ENCODE measurements around the gene MCRIP2. TPM values are rescaled to one million over a fixed set of nuclear protein-coding genes. Genes with fewer than 3 reads are reported as not detected.

MCRIP2 gene
- total RNA-seq: 10 to 100 TPM; 16.3 to 45.5 TPM
- polyA plus RNA-seq: 10 to 100 TPM; 77.4 to 97.3 TPM

GRCh38 chr16:641326-642188 lies at the start of gene MCRIP2:
MCRIP2 (plus strand) TSS chr16:641828; CDS start chr16:641992, 164 bp downstream.
- H3K27ac ChIP-seq (ENCODE audit: low read depth in 1 of 2, low read length in 2 of 2): peak within 1 kb of the TSS; percentile 65 to 89

GRCh38 chr16:591892-592517 lies 49.6 kb upstream of the MCRIP2 start:
- no peaks in the 10 kb centered on the region for H3K27me3 ChIP-seq (ENCODE audit: control insufficient read depth in 4 of 4, insufficient read depth in 4 of 4, low read length in 3 of 4)
- no peaks in the 10 kb centered on the region for H3K9me3 ChIP-seq (ENCODE audit: control insufficient read depth in 4 of 4, low read length in 3 of 4)
- H3K27ac ChIP-seq (ENCODE audit: low read depth in 1 of 2, low read length in 2 of 2): peak overlapping the region; percentile 81 to 88
- H3K9ac ChIP-seq (ENCODE audit: low read depth in 1 of 2, low read length in 2 of 2): no peak overlapping the region
- no peaks in the 10 kb centered on the region for H3K36me3 ChIP-seq (ENCODE audit: control insufficient read depth in 4 of 4, insufficient read depth in 3 of 4, low read depth in 1 of 4, low read length in 3 of 4)
- no peak overlapping the region for H3K4me3 ChIP-seq (ENCODE audit: low read depth in 1 of 3, low read length in 3 of 3)
- TF ChIP-seq ZBTB33 (IDR thresholded peaks at IDR 0.05) (no peak), HNF4G (IDR thresholded peaks at IDR 0.05) (no peak), NR2F2 (IDR thresholded peaks at IDR 0.05) (no peak), RXRA (IDR thresholded peaks at IDR 0.05) (no peak), FOXA1 (IDR thresholded peaks at IDR 0.05) (no peak), MAX (IDR thresholded peaks at IDR 0.05) (no peak), JUND (IDR thresholded peaks at IDR 0.05) (no peak)
- WGBS: 83% methylated on average over 15 of the region's 15 CpGs
- DNase-seq (ENCODE audit: low spot score): no peak
- H3K4me1 ChIP-seq (ENCODE audit: control insufficient read depth in 4 of 4, insufficient read depth in 4 of 4, low read length in 3 of 4): peaks cover 25 to 78% (median 66%) of the 10 kb centered on the region in 4 donors

More at GRCh38 chr16:641326-642188, at the start of gene MCRIP2:
- peak; percentile 85 for DNase-seq (ENCODE audit: low spot score)
- peaks cover 0 to 1% (median 0%) of the 10 kb centered on the region in 4 donors for H3K36me3 ChIP-seq (ENCODE audit: control insufficient read depth in 4 of 4, insufficient read depth in 3 of 4, low read depth in 1 of 4, low read length in 3 of 4)
- H3K4me1 ChIP-seq (ENCODE audit: control insufficient read depth in 4 of 4, insufficient read depth in 4 of 4, low read length in 3 of 4): peaks cover 27 to 65% (median 41%) of the 10 kb centered on the region in 4 donors
- H3K27me3 ChIP-seq (ENCODE audit: control insufficient read depth in 4 of 4, insufficient read depth in 4 of 4, low read length in 3 of 4): no peaks in the 10 kb centered on the region
- WGBS: 1% methylated on average over 81 of the region's 81 CpGs
- peak within 1 kb of the TSS in 1 of 2 donors; percentile 90 for H3K9ac ChIP-seq (ENCODE audit: low read depth in 1 of 2, low read length in 2 of 2)
- peak within 1 kb of the TSS; percentile 66 to 95 (median 73) for H3K4me3 ChIP-seq (ENCODE audit: low read depth in 1 of 3, low read length in 3 of 3)
- TF ChIP-seq ATF3 (IDR thresholded peaks at IDR 0.05) (no peak), REST (IDR thresholded peaks at IDR 0.05) (peak; percentile 33), GABPA (IDR thresholded peaks at IDR 0.05 in 1 of 2, conservative IDR thresholded peaks at IDR 0.05 in 1 of 2) (no peak), FOXA1 (IDR thresholded peaks at IDR 0.05) (peak; percentile 19), NR2F2 (IDR thresholded peaks at IDR 0.05) (no peak), FOXA2 (IDR thresholded peaks at IDR 0.05) (no peak), RXRA (IDR thresholded peaks at IDR 0.05) (no peak), MAX (IDR thresholded peaks at IDR 0.05) (no peak), YY1 (IDR thresholded peaks at IDR 0.05) (peak; percentile 45), HNF4A (conservative IDR thresholded peaks at IDR 0.05) (no peak), JUND (IDR thresholded peaks at IDR 0.05) (no peak), HNF4G (IDR thresholded peaks at IDR 0.05) (no peak), SP1 (IDR thresholded peaks at IDR 0.05) (peak; percentile 48), EGR1 (IDR thresholded peaks at IDR 0.05; ENCODE audit: low read depth in 2 of 2) (peak in 1 of 2 donors; percentile 85), RAD21 (IDR thresholded peaks at IDR 0.05) (peak in 1 of 2 donors; percentile 14)
- no peaks in the 10 kb centered on the region for H3K9me3 ChIP-seq (ENCODE audit: control insufficient read depth in 4 of 4, low read length in 3 of 4)
